Brain microvascular endothelial cell (primary cell): ENCODE measurements around the gene LGALS9.

Experiments used
- DNase-seq: peaks from one replicate; pipeline ENCODE4 v3.0.0-alpha.2; 2020
- H3K27ac ChIP-seq: fragments of 250-450 bp; sonication (Bioruptor Pico); 2 replicates; pipeline ENCODE4 v1.5.1; 2020; ENCODE audit warnings: mild to moderate bottlenecking, moderate library complexity
- H3K27me3 ChIP-seq: fragments of 250-450 bp; sonication (Bioruptor Pico); replicated peaks from 2 replicates; pipeline ENCODE4 v1.5.1; 2020; ENCODE audit warnings: mild to moderate bottlenecking
- H3K36me3 ChIP-seq: fragments of 250-450 bp; sonication (Bioruptor Pico); replicated peaks from 2 replicates; pipeline ENCODE4 v1.5.1; 2020; ENCODE audit warnings: mild to moderate bottlenecking
- H3K4me3 ChIP-seq: 2 replicates; pipeline ENCODE4 v1.5.1; 2011; ENCODE audit warnings: low read depth, mild to moderate bottlenecking, control low read depth, low read length, moderate library complexity
- CTCF ChIP-seq: IDR thresholded peaks from 2 replicates; pipeline ENCODE4 v1.5.1; 2011; ENCODE audit warnings: low read depth, mild to moderate bottlenecking, moderate library complexity, low read length, control low read depth, inconsistent platforms; ENCODE audit errors: missing control alignments
- in situ Hi-C: cut with HindIII; loops from 2 replicates; pipeline ENCODE4 v1.10.0; 2017; ENCODE audit warnings: low sequenced_read_pairs, low pct_ligation_motif_present

The LGALS9 gene

DNA sequence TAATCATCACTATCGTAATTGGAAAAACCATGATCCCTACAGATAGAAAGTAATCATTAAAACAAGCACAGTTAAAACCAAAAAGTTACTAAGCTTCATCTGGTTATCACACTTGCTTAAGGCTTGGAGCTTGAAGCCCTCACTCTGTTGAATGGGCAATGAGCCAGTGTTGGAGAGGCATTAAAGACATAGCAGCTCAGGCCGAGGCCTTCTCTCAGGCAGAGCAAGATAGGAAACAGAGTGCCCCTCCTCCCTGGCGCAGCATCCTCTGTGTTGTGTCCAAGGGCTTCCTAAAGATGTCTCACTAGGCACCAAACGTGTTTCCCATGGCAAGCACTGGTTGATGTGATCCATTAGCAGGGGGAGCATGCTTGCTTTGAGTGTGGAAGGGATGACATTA is 34.9 kb upstream of the LGALS9 start:
- H3K27ac ChIP-seq = no peak overlapping the region
- DNase-seq = no peak

GRCh38 chr17:27596566-27597187 is 34.3 kb upstream of the LGALS9 start:
- in situ Hi-C loops = no loop called here
- Histone ChIP-seq H3K27ac (no peak overlapping the region), H3K27me3 (no peaks in the 10 kb centered on the region), H3K4me3 (no peak overlapping the region), H3K36me3 (peaks cover 73% of the 10 kb centered on the region)
- no peak for TF ChIP-seq CTCF
- DNase-seq = no peak

More for the DNA sequence above, 34.9 kb upstream of the LGALS9 start:
- H3K4me3 ChIP-seq = no peak overlapping the region
- no peak for TF ChIP-seq CTCF
- peaks cover 76% of the 10 kb centered on the region for H3K36me3 ChIP-seq
- H3K27me3 ChIP-seq = no peaks in the 10 kb centered on the region
- in situ Hi-C loops = no loop called here

- no peak for DNase-seq
- H3K27ac ChIP-seq = no peak overlapping the region
- peaks cover 71% of the 10 kb centered on the region for H3K36me3 ChIP-seq
- no peaks in the 10 kb centered on the region for H3K27me3 ChIP-seq
- no peak for TF ChIP-seq CTCF
- in situ Hi-C loops = no loop called here
- H3K4me3 ChIP-seq = no peak overlapping the region
Measured at GRCh38 chr17:27597188-27597580, 33.8 kb upstream of the LGALS9 start.

GRCh38 chr17:27597783-27598320 is 33.1 kb upstream of the LGALS9 start:
- Histone ChIP-seq H3K4me3 (no peak overlapping the region), H3K27me3 (no peaks in the 10 kb centered on the region), H3K36me3 (peaks cover 68% of the 10 kb centered on the region), H3K27ac (no peak overlapping the region)
- DNase-seq = no peak
- in situ Hi-C loops = no loop called here
- no peak for TF ChIP-seq CTCF

- DNase-seq = no peak
- H3K27ac ChIP-seq = no peak overlapping the region
- in situ Hi-C loops = no loop called here
- H3K27me3 ChIP-seq = no peaks in the 10 kb centered on the region
- peak; percentile 15 for TF ChIP-seq CTCF
- no peak overlapping the region for H3K4me3 ChIP-seq
- H3K36me3 ChIP-seq = peaks cover 63% of the 10 kb centered on the region
Measured at GRCh38 chr17:27598337-27599050, 32.5 kb upstream of the LGALS9 start.
